T-cell (primary cell): ENCODE results near the gene RAB5A. TPM values are rescaled to one million over a fixed set of nuclear protein-coding genes. Genes with fewer than 3 reads are reported as not detected.

ENCODE experiments used
- ATAC-seq, 4 experiments: fragments of 200-7000 bp in 3 of 4; fragments of 150-1000 bp in 1 of 4; cut with Tn5 transposase; replicated peaks in 1 of 4; 1 replicate in 3 of 4; 2 replicates in 1 of 4; pipeline ENCODE4 v1.10.0; 2021; ENCODE audit warnings: moderate library complexity in 3 of 4, mild to moderate bottlenecking in 2 of 4, moderate number of reproducible peaks in 1 of 4
- CTCF ChIA-PET, 2 donors: fragments of 300-600 bp; sonication (Branson Sonifier 250); formaldehyde crosslinking; loops; one replicate each; lab custom pipeline; 2022; ENCODE audit warnings: antibody characterized with exemption in 2 of 2; lab: Charles Lee
- POLR2A ChIA-PET, 2 donors: fragments of 300-600 bp; sonication (Branson Sonifier 250); formaldehyde crosslinking; loops; one replicate each; lab custom pipeline; 2022; ENCODE audit warnings: antibody characterized with exemption in 2 of 2; lab: Charles Lee
- DNase-seq, 35 experiments: peaks; one replicate each; pipeline versions ENCODE4 v3.0.0 to v3.0.0-alpha.2; 2013 to 2023
- H3K27ac ChIP-seq: one replicate; pipeline ENCODE4 v1.5.1; 2013; ENCODE audit warnings: low read length
- H3K27me3 ChIP-seq, 2 experiments: replicated peaks in 1 of 2; 1 replicate in 1 of 2; 2 replicates in 1 of 2; pipeline versions ENCODE4 v1.6.1 to v1.7.0; 2013; ENCODE audit warnings: low read length in 1 of 2, mixed read lengths in 1 of 2; ENCODE audit not compliant: control insufficient read depth in 2 of 2, insufficient read depth in 2 of 2; ENCODE audit errors: extremely low read depth in 1 of 2
- H3K36me3 ChIP-seq, 2 donors: 1 replicate in 1 of 2; 2 replicates in 1 of 2; pipeline versions ENCODE4 v1.6.1 to v1.7.0; 2013; ENCODE audit warnings: low read length in 1 of 2; ENCODE audit not compliant: control insufficient read depth in 2 of 2, insufficient read depth in 1 of 2; ENCODE audit errors: extremely low read depth in 1 of 2
- H3K4me1 ChIP-seq, 2 experiments: 1 replicate in 1 of 2; 2 replicates in 1 of 2; pipeline versions ENCODE4 v1.6.1 to v1.7.0; 2013; ENCODE audit warnings: low read length in 2 of 2, mixed read lengths in 1 of 2; ENCODE audit not compliant: insufficient read depth in 2 of 2, control insufficient read depth in 1 of 2; ENCODE audit errors: extremely low read depth in 1 of 2
- H3K4me3 ChIP-seq, 2 donors: 1 replicate in 1 of 2; 2 replicates in 1 of 2; pipeline versions ENCODE4 v1.5.1 to v1.7.0; 2013; ENCODE audit warnings: mild to moderate bottlenecking in 2 of 2, low read length in 1 of 2, moderate library complexity in 1 of 2; ENCODE audit not compliant: control insufficient read depth in 1 of 2; ENCODE audit errors: extremely low read depth in 1 of 2
- H3K9me3 ChIP-seq: 2 replicates; pipeline ENCODE4 v1.7.0; 2013
- H3K27ac Mint-ChIP-seq, 2 donors: one replicate each; pipeline ENCODE4 v1.8.0; 2020 to 2021; ENCODE audit warnings: mild to moderate bottlenecking in 2 of 2, mixed read lengths in 2 of 2
- H3K27me3 Mint-ChIP-seq, 2 donors: one replicate each; pipeline ENCODE4 v1.8.0; 2021 to 2022; ENCODE audit warnings: mixed read lengths in 2 of 2
- H3K36me3 Mint-ChIP-seq: one replicate; pipeline ENCODE4 v1.8.0; 2021; ENCODE audit warnings: mixed read lengths
- H3K4me1 Mint-ChIP-seq, 3 donors: one replicate each; pipeline ENCODE4 v1.8.0; 2020 to 2022; ENCODE audit warnings: mixed read lengths in 3 of 3, mild to moderate bottlenecking in 1 of 3
- H3K4me3 Mint-ChIP-seq, 3 donors: one replicate each; pipeline ENCODE4 v1.8.0; 2020 to 2022; ENCODE audit warnings: mild to moderate bottlenecking in 3 of 3, mixed read lengths in 3 of 3, moderate library complexity in 3 of 3
- H3K9me3 Mint-ChIP-seq, 3 donors: one replicate each; pipeline ENCODE4 v1.8.0; 2020 to 2022; ENCODE audit warnings: mixed read lengths in 3 of 3
- WGBS: methylation state at CpG from one replicate; pipeline ENCODE4 v1.1.5; 2013; ENCODE audit warnings: missing lambda C conversion rate; ENCODE audit not compliant: insufficient coverage; 5-methylcytosine and 5-hydroxymethylcytosine counted together
- total RNA-seq, 35 experiments: library from RNA in 6 of 35; stranded (reverse) in 6 of 35; fragments of 120-200 nt in 1 of 35; gene quantifications; one replicate each; pipeline versions ENCODE4 v1.2.1 to v1.2.4 and lab custom pipeline; 2013 to 2026

Gene RAB5A
- total RNA-seq, 5 donors from 2014 or later (not counting 1 experiment from before 2014, with no cell fraction given): 41.3 to 91.0 (median 54.7) TPM

GRCh38 chr3:19931767-19932188, 15.1 kb upstream of the RAB5A start:
- WGBS: 14% methylated on average over 1 of the region's 1 CpG
- no peaks in the 10 kb centered on the region for H3K36me3 Mint-ChIP-seq
- H3K4me3 ChIP-seq: no peak overlapping the region
- CTCF ChIA-PET: no interaction called here
- no peak overlapping the region for H3K27ac Mint-ChIP-seq
- no peaks in the 10 kb centered on the region for H3K36me3 ChIP-seq
- H3K27ac ChIP-seq: no peak overlapping the region
- H3K4me1 Mint-ChIP-seq: peaks cover 0 to 12% (median 11%) of the 10 kb centered on the region in 3 donors
- peaks cover 0 to 12% of the 10 kb centered on the region in 2 experiments for H3K27me3 ChIP-seq
- POLR2A ChIA-PET: no interaction called here
- H3K4me3 Mint-ChIP-seq: no peak overlapping the region
- no peaks in the 10 kb centered on the region for H3K9me3 Mint-ChIP-seq
- H3K9me3 ChIP-seq: no peaks in the 10 kb centered on the region
- ATAC-seq: no peak
- H3K4me1 ChIP-seq: no peaks in the 10 kb centered on the region
- H3K27me3 Mint-ChIP-seq: peaks cover 10 to 23% of the 10 kb centered on the region in 2 donors
- no peak for DNase-seq

- H3K9me3 Mint-ChIP-seq: no peaks in the 10 kb centered on the region
- ChIA-PET POLR2A (no interaction called here), CTCF (no interaction called here)
- no peak overlapping the region for H3K27ac Mint-ChIP-seq
- peaks cover 0 to 12% (median 11%) of the 10 kb centered on the region in 3 donors for H3K4me1 Mint-ChIP-seq
- H3K27me3 Mint-ChIP-seq: peaks cover 10 to 23% of the 10 kb centered on the region in 2 donors
- Histone ChIP-seq H3K4me1 (no peaks in the 10 kb centered on the region), H3K27me3 (peaks cover 0 to 12% of the 10 kb centered on the region in 2 experiments), H3K27ac (no peak overlapping the region), H3K36me3 (no peaks in the 10 kb centered on the region), H3K4me3 (no peak overlapping the region), H3K9me3 (no peaks in the 10 kb centered on the region)
- no peak for ATAC-seq
- 78% methylated on average over 1 of the region's 2 CpGs for WGBS
- H3K36me3 Mint-ChIP-seq: no peaks in the 10 kb centered on the region
- H3K4me3 Mint-ChIP-seq: no peak overlapping the region
- DNase-seq: no peak
Measured at GRCh38 chr3:19932422-19932821, 14.5 kb upstream of the RAB5A start.

- Mint-ChIP-seq H3K27ac (no peak within 1 kb of the TSS), H3K4me1 (peaks cover 0 to 12% (median 11%) of the 10 kb centered on the region in 3 donors), H3K36me3 (no peaks in the 10 kb centered on the region), H3K27me3 (peaks cover 8 to 23% of the 10 kb centered on the region in 2 donors), H3K9me3 (no peaks in the 10 kb centered on the region), H3K4me3 (no peak within 1 kb of the TSS)
- no peaks in the 10 kb centered on the region for H3K4me1 ChIP-seq
- POLR2A ChIA-PET: no interaction called here
- no peak for DNase-seq
- no peaks in the 10 kb centered on the region for H3K36me3 ChIP-seq
- H3K4me3 ChIP-seq: no peak within 1 kb of the TSS
- H3K27ac ChIP-seq: no peak within 1 kb of the TSS
- H3K9me3 ChIP-seq: no peaks in the 10 kb centered on the region
- H3K27me3 ChIP-seq: peaks cover 0 to 10% of the 10 kb centered on the region in 2 experiments
- CTCF ChIA-PET: no interaction called here
- WGBS: 48% methylated on average over 4 of the region's 5 CpGs
- no peak for ATAC-seq
Measured at GRCh38 chr3:19934098-19934566, 12.8 kb upstream of the RAB5A start, which contains the start of gene EFHB. Gene EFHB, minus strand, starts transcription at chr3:19934217. Its CDS starts 199 bp downstream, at chr3:19934018.

GRCh38 chr3:19937459-19938294, 9.2 kb upstream of the RAB5A start:
- Histone ChIP-seq H3K27me3 (peaks cover 0 to 10% of the 10 kb centered on the region in 2 experiments), H3K9me3 (no peaks in the 10 kb centered on the region), H3K27ac (no peak overlapping the region), H3K4me1 (no peaks in the 10 kb centered on the region), H3K4me3 (no peak overlapping the region), H3K36me3 (no peaks in the 10 kb centered on the region)
- no peak for ATAC-seq
- ChIA-PET POLR2A (no interaction called here), CTCF (no interaction called here)
- peaks cover 8 to 15% of the 10 kb centered on the region in 2 donors for H3K27me3 Mint-ChIP-seq
- H3K27ac Mint-ChIP-seq: no peak overlapping the region
- DNase-seq: no peak
- no peak overlapping the region for H3K4me3 Mint-ChIP-seq
- no peaks in the 10 kb centered on the region for H3K4me1 Mint-ChIP-seq
- 44% methylated on average over 2 of the region's 7 CpGs for WGBS
- peaks cover 3% of the 10 kb centered on the region for H3K36me3 Mint-ChIP-seq
- no peaks in the 10 kb centered on the region for H3K9me3 Mint-ChIP-seq

- Histone ChIP-seq H3K36me3 (no peaks in the 10 kb centered on the region), H3K27me3 (peaks cover 0 to 8% of the 10 kb centered on the region in 2 experiments), H3K4me1 (no peaks in the 10 kb centered on the region), H3K9me3 (no peaks in the 10 kb centered on the region), H3K4me3 (no peak overlapping the region), H3K27ac (no peak overlapping the region)
- H3K9me3 Mint-ChIP-seq: no peaks in the 10 kb centered on the region
- no peak for DNase-seq
- H3K4me3 Mint-ChIP-seq: no peak overlapping the region
- H3K27ac Mint-ChIP-seq: no peak overlapping the region
- peaks cover 3% of the 10 kb centered on the region for H3K36me3 Mint-ChIP-seq
- H3K4me1 Mint-ChIP-seq: no peaks in the 10 kb centered on the region
- H3K27me3 Mint-ChIP-seq: peaks cover 8 to 13% of the 10 kb centered on the region in 2 donors
- no CpG with 5 or more reads among the region's 1 CpG for WGBS
- CTCF ChIA-PET: no interaction called here
- POLR2A ChIA-PET: no interaction called here
- ATAC-seq: no peak
Measured at GRCh38 chr3:19938295-19938627, 8.6 kb upstream of the RAB5A start.

GRCh38 chr3:19940643-19941042, 6.3 kb upstream of the RAB5A start:
- Mint-ChIP-seq H3K4me3 (no peak overlapping the region), H3K27me3 (no peaks in the 10 kb centered on the region), H3K4me1 (peaks cover 2 to 8% (median 7%) of the 10 kb centered on the region in 3 donors), H3K27ac (no peak overlapping the region), H3K9me3 (no peaks in the 10 kb centered on the region), H3K36me3 (peaks cover 3% of the 10 kb centered on the region)
- ATAC-seq: no peak
- H3K36me3 ChIP-seq: no peaks in the 10 kb centered on the region
- H3K9me3 ChIP-seq: no peaks in the 10 kb centered on the region
- no peaks in the 10 kb centered on the region for H3K27me3 ChIP-seq
- ChIA-PET CTCF (no interaction called here), POLR2A (no interaction called here)
- H3K27ac ChIP-seq: no peak overlapping the region
- H3K4me1 ChIP-seq: no peaks in the 10 kb centered on the region
- WGBS: 100% methylated on average over 1 of the region's 1 CpG
- no peak overlapping the region for H3K4me3 ChIP-seq
- no peak for DNase-seq
